Activated CD8-positive, alpha-beta memory T cell treated with anti-CD3 and anti-CD28 coated beads, Interleukin-2, amount 50 U/mL, for 24 hours (primary cell): Measurements from ENCODE around the gene NEK8.
"Not testable (repeated sequence)": the region's sequence is repeated elsewhere in the genome, so short reads cannot be mapped to it uniquely, and the experiment has no call there.

Experiments used
- DNase-seq: peaks from one replicate; pipeline ENCODE4 v3.0.0-alpha.2; 2020; ENCODE audit errors: extremely low read depth

Gene NEK8

DNA sequence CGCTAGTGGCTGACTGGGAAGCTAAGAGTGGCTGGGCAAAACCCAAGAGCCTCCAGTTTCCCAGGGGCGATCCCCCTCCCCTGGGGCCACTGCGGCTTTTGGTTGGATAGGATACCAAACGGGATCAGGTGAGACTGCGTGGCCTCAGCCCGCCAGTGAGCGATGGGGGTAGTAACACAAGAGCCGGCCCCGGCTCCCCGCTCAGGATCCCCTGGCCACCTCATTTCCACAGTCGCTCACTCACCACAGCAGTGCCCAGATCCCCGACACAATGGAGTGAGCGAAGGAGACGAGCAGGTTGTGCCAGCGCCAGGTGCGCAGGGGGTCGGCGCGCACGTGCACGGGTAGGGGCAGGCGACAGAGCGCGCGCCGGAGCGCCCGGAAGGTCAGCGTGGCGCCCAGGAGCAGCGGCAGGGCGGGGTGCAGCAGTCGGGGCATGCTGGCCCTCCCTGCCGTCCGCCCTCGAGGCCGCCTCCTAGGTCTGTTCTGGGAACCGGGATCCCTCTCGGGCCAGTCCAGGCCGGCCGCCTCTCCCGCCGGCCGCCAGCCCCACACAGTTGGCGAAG is 2.8 kb upstream of the NEK8 start:
- DNase-seq = no peak

DNA sequence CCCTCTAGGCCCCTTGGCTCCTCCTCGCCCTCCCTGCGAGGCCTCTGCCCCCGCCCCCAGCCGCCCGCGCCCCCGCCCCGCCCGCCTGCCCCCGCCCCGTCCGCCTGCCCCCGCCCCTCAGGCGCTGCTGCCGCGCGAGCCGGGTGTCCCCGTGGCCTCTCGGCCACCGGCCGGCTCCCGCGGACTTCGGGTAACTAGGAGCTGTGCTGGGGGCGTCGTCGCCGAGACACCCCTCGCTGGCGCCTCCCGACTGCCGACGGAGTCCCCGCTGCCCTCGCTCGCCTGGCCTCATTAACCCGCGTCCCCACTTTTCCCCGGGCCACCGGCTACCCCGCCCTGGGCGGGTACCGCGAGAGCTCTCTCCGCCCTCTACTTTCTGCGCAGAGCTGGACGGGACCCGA is 2.4 kb upstream of the NEK8 start, which contains the start of gene TLCD1:
TSS of gene TLCD1 (minus strand) at position 8 of the 401 bp plus-strand sequence. CDS start 136 bp downstream, outside the sequence.
- no peak for DNase-seq

DNA sequence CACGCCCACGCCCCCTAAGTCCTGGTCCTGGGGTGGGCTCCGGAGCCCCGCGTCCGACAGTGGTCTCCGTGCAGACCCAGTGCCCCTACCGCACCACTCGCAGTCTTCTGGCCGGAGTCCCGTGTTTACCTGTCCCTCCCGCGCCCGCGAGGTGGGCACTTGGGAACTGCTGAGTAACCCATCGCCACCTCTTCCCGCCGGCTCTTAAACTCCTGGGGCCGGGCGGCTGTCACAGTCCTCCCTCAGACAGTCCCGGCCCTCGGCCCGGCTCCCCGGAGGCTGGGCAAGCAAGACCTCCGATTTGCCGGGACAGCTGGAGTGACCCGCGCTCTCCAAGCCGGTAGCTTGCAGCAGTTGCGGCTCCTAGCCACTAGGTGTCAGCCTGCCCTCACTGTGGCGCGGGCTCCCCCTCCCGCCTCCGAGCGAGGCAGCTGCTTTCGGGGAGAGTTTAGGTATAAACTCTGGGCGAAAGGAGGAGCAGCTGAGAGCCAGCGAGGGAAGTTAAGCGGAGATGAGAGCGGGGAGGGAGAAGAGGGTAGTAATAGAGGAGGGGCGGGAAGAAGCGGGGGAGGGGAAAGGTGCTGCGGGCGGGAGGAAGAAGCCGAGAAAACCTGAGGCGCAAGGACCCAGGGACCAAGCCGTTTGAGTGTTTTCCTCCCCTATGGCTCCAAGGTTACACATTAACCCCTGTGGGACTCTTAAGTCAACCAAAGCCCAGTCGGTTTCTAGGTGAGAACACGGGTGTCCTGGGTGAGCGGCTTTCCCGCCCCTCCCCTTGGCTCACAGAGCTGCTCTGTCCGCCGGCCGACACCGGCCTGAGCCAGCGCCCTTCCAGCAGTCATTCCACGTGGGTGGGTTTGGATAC is 1.7 kb upstream of the NEK8 start:
- DNase-seq = peak; percentile 84

DNA sequence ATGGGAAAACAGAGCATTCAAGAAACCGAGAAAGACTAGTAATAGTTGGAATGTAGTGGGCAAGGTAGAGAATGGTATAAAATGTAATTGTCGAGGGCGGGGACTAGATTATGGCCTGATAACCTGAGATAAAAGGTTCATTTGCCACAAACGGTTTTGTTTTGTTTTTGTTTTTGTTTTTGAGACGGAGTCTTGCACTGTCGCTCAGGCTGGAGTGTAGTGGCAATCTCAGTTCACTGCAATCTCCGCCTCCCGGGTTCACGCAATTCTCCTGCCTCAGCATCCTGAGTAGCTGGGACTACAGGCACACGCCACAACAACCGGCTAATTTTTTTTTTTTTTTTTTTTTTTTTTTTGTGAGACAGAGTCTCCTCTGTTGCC is 1.4 kb downstream of the NEK8 start:
- no peak for DNase-seq

DNA sequence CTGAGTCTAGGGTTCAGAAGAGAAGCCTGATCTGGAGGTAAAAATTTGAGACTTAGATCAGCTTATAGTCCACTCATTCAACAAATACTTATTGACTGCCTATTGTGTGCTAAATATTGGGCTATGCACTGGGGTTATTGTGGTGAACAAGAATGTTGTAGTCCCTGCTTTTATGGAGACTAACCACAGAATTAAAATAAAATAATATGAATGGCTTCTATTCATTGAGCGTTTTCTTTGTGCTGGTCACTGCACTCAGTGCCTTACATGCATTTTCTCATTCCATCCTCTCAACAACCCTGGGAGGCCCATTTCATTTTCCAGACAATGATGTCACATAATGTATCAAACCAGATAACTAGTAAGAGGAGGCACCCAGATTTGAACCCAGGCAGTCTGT is 4.8 kb downstream of the NEK8 start:
- DNase-seq = no peak

DNA sequence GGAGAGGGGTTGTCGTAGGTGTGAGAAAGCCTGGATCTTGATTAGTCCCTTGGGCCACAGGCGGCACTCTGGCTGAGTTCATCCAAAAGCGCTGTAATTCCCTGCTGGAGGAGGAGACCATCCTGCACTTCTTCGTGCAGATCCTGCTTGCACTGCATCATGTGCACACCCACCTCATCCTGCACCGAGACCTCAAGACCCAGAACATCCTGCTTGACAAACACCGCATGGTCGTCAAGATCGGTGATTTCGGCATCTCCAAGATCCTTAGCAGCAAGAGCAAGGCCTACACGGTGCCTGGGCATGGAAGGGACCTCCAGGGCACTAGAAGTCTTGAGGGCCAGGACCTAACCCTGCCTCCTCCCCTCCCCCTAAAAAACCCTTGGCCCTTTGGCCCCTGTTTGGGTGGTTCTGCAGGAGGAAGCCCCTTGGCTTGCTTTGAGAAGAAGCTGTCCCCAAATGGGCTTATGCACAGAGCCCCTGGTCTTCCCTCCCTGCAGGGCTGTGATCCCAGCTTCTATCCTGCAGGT is 6.2 kb downstream of the NEK8 start:
- DNase-seq = no peak

DNA sequence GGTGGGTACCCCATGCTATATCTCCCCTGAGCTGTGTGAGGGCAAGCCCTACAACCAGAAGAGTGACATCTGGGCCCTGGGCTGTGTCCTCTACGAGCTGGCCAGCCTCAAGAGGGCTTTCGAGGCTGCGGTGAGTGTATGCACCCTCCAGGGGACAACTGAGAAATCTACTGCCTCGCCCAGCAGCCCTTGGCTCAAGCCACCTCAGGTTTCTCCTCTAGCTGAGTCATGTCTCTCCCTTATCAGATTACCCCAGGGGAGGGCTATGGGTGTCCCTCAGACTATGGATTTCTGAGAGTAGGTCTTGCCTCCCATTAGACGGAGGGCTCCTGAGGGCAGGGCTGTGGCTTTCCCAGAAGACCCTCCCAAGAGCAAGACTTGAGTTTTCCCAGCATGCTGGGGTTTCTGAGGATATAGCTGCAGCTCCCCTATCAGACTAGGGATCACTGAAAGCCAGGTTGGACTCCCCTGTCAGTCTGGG is 6.7 kb downstream of the NEK8 start:
- no peak for DNase-seq

DNA sequence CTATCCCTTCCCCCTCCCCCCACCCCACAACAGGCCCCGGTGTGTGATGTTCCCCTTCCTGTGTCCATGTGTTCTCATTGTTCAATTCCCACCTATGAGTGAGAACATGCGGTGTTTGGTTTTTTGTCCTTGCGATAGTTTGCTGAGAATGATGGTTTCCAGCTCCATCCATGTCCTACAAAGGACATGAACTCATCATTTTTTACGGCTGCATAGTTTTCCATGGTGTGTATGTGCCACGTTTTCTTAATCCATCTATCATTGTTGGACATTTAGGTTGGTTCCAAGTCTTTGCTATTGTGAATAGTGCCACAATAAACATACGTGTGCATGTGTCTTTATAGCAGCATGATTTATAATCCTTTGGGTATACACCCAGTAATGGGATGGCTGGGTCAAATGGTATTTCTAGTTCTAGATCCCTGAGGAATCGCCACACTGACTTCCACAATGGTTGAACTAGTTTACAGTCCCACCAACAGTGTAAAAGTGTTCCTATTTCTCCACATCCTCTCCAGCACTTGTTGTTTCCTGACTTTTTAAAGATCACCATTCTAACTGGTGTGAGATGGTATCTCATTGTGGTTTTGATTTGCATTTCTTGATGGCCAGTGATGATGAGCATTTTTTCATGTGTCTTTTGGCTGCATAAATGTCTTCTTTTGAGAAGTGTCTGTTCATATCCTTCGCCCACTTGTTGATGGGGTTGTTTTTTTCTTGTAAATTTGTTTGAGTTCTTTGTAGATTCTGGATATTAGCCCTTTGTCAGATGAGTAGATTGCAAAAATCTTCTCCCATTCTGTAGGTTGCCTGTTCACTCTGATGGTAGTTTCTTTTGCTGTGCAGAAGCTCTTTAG is 7.6 kb downstream of the NEK8 start:
- DNase-seq = not testable (repeated sequence)

DNA sequence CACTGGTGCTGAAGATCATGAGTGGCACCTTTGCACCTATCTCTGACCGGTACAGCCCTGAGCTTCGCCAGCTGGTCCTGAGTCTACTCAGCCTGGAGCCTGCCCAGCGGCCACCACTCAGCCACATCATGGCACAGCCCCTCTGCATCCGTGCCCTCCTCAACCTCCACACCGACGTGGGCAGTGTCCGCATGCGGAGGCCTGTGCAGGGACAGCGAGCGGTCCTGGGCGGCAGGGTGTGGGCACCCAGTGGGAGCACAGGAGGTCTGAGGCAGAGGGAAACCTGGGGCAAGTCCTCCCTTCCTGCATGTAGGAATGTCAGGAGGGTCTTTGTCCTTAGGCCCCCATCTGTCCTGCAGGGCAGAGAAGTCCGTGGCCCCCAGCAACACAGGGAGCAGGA is 8.7 kb downstream of the NEK8 start:
- DNase-seq = no peak

DNA sequence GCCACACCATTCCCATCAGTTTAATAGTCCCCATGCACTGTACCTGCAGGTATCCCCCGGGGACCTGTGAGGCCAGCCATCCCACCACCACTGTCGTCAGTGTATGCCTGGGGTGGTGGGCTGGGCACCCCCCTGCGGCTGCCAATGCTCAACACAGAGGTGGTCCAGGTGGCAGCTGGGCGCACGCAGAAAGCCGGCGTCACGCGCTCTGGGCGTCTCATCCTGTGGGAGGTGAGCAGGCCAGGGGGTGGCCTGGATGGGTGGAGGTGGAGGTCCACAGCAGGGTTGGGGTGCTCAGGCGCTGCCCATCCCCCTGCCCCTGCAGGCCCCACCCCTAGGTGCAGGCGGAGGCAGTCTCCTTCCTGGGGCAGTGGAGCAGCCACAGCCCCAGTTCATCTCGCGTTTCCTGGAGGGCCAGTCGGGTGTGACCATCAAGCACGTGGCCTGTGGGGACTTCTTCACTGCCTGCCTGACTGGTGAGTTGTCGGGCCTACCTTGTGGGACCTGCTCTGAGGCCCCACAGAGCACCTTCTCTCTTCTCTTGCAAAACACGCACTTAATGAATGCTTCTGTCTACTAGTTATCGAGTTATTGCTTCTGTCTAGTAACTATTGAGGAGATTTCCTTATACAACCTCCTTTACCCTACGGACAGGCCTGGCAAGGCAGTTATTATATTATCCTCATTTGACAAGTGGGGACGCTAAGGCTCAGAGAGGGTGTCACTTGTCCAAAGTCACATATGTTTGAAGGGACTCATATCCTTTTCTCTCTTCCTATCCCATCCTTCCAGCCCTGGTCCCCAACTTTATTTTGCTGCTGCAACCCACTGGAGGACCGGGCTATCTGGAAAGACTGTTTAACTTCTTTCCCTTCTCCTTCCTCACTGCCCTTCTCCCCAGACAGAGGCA is 9.4 kb downstream of the NEK8 start:
- no peak for DNase-seq

DNA sequence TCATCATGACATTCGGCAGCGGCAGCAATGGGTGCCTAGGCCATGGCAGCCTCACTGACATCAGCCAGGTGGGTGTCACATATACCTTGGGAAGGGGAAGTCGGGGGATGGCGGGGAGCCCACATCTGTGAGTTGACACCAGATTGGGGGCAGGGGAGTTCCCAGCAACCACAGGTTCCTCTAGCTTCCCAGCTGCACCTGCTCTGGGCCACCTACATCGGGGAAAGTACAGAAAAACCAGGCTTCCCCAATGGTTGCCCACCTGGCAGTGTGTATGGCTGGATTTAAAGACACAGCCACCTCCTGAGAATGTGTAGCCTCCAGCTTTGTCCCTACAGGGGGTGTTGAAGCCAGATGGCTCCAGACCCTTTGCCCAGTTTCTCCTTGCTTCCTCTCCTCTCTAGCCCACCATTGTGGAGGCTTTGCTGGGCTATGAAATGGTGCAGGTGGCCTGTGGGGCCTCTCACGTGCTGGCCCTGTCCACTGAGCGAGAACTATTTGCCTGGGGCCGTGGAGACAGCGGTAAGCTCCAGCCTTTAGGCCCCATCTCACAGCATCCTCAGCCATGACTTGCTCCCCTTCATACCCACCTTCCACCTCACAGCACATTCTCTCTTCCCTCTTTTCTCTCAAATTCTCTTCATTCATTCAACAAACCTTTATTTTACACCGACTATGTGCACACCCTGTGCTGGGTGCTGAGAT is 10.2 kb downstream of the NEK8 start:
- no peak for DNase-seq

DNA sequence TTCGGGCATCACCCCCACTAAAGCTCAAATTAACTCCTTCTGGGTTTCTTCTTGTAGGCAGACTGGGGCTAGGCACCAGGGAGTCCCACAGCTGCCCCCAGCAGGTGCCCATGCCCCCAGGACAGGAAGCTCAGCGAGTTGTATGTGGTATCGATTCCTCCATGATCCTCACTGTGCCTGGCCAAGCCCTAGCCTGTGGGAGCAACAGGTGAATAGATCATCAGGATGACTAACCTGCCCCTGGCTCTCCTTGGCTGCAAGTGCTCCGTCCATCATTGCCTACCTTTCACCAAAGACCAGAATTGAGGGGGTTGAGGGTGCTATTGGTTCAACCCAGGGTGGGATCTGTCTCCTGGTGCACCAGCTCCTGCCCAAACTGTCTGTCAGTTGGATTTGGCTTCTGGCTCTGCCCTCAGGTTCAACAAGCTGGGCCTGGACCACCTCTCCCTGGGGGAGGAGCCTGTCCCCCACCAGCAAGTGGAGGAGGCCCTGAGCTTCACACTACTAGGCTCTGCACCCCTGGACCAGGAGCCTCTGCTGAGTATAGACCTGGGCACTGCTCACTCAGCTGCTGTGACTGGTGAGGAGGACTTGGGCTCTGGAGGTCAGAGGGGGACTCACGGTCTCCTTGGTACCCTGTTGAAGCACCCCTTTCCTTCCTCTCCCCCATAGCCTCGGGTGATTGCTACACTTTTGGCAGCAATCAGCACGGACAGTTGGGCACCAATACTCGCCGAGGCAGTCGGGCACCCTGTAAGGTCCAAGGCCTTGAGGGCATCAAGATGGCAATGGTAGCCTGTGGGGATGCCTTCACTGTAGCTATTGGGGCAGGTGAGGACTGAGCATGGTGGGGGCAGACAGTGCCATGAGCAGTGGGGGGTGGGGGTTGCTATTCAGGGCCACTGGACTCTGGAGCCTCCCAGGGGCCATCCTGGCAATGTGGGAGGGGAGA is 12.1 kb downstream of the NEK8 start:
- no peak for DNase-seq

DNA sequence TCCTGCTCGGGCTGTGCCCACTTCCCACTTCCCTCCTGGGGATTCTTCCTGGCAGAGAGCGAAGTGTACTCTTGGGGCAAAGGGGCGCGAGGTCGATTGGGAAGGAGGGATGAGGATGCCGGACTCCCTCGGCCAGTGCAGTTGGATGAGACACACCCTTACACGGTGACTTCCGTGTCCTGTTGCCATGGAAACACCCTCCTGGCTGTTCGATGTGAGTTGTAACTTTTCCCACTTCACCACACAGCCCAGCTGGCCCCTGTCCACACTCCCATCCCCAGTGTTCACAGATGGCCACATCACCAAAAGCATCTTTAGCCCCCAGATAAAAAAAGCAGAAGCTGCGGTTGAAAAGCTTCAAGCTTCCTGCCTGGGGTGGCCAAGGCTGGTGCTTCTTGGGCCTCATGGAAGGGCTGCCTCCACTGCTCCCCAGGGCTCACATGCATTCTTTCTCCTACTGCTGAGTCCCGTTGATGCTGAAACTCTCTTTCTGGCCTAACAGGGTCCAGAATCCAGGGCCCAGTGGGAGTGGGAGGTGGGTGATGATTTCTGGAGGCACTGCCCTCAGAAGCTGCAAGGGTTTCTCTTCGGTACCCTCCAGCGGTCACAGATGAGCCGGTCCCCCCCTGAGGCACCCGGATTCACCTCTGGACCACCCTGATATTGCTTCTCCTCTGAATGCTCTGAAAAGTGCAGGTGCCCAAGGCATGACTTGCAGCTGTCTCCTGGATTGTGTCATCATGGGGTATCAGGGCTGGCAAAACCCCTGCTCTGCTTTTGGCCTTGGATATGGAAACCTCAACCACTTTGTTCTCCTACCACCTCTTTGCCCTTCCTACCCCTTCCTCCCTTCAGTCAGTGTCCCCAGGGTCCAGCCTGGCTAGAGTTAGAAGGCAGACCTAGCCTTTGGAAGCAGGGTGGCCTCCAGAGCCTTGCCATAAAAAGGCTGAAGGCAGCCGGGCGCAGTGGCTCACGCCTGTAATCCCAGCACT is 13.1 kb downstream of the NEK8 start:
- no peak for DNase-seq

DNA sequence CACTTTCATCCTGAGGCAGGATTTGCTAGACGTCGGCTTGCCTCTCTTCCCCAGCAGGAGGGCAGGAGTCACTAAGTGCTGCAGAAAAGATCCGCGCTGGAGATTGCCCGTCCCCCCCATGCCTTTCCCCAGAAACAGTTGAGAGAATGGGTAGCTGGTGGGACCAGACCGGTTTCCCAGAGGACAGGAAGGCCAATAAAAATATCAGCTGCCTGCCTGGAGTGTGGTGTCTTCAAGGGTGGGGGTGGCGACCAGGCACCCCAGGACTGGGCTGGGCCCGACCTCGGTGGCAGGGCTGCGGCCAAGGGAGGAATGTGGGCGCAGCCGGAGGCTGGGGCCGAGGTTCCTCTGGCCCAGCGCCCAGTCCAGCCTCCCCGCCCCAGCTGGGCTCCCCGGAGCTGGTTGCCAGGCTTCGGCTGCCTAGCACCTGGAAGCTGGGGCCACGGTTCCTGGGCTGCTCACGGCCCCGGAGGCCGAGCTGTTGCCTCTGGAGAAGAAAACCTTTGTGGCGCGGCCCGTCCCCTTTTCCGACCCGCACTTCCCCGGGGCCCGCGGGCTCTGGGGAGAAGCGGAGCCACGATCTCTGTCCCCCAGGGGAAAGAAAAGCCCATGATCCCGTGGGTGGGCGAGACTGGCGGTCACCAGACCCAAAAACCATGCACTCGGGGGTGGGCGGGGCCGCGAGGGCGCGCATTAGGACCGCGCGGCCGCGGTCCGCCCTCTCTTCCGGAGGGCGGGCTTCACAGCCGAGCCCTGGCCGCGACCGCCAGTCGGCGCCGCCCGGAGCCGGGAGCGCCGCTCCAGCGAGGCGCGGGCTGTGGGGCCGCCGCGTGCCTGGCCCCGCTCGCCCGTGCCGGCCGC is 14.9 kb downstream of the NEK8 start, which contains the start of gene TRAF4:
TSS of gene TRAF4 (plus strand) at position 769 of the 861 bp plus-strand sequence. CDS start 102 bp downstream, outside the sequence.
- DNase-seq = no peak

DNA sequence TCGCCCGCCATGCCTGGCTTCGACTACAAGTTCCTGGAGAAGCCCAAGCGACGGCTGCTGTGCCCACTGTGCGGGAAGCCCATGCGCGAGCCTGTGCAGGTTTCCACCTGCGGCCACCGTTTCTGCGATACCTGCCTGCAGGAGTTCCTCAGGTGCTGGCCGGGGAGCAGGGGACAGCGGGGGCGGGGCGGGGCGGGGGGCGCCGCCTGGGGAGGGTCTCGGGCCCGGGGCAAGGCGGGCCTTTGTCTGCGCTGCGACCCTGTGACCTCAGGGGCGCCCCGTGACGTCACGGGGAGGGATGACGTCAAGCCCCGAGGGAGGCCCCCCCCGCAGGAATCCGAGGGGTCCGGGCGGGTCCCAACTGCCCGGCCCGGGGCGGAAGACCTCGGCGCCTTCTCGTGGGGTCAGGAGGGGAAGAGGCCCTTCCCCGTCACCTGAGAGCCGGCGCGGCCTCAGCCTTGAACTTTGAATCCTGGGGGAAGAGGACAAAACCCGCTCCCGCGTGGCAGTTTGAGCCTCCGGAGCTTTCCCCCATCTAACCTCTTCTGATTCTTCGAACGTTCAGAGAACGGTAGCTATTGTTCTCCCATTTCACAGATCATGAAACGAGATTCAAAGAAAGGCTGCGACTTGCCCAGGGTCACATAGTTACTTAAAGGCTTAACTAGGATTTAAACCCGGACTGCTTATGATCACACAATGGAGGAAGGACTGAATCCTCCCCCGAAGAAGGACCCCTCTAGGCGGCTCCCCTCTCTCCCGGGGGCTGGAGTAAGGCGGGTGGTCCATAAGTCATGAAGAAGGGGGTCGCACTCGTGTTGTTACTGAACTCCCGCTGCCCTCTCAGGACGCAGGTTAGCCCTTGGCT is 15.8 kb downstream of the NEK8 start:
- no peak for DNase-seq
